Measurements from ENCODE around the gene MSH2.
A peak's percentile ranks its signal among the peaks of the same experiment; 100 is the strongest.
"Not testable (repeated sequence)": the region's sequence is repeated elsewhere in the genome, so short reads cannot be mapped to it uniquely, and the experiment has no call there.

MSH2 gene

DNA sequence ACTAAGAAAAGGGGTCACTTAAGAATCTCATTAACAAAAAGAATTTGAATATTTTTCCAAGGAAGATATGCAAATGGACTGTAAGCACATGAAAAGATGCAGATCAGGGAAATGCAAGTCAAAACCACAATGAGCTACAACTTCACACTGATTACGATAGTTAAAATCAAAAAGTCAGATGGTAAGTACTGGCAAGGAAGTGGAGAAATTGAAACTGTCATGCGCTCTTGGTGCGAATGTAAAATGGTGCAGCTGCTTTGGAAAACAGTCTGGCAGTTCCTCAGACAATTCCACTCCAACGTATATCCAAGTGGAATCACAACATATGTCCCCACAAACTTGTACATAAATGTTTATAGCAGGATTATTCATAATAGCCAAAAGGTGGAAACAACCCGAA lies 81.4 kb downstream of the MSH2 start:
- no peak for DNase-seq (ENCODE audit: low read depth)

DNA sequence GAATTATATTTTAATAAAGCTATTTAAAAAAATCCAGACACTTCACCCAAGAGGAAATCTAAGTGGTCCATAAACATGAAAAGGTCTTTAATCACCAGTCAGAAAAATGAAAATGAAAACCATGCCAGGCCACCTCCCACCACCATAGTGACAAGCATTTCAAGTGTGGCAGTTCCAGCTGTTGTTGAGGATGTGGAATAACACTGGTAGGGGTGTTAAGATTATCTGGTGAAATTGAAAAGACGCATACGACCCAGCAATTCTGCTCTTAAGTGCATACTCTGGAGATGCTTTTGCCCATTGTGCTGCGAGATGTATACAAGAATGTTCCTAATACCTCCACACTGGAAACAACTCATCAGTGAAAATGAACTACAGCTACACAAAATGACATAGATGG lies 82.2 kb downstream of the MSH2 start:
- no peak for DNase-seq (ENCODE audit: low read depth)

DNA sequence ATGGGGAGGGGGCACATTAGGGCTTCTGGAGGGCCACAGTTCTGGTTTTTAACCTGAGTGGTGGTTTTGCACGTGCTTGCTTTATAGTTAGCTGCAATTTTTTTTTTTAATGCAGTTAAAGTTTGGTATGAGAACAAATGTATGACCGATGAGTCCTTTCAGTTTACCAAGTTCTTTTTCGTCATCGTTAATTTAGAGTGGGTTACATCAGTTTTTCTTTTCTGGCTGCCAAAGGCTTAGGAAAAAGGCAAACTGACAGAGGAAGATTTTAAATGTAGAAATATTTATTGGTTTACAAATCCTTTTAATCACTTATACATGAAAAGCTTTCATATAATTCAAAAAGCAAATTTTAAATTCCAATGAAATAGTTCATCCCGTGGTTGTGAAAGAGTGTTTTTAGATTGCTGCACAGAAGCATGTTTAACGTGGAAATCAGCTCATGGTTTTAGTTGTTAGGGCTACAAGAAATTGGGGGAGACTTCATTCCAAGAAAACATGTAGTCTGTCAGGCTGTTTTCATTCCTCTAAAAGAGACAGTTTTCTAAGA lies 82.9 kb downstream of the MSH2 start:
- DNase-seq (ENCODE audit: low read depth): peak; percentile 11

DNA sequence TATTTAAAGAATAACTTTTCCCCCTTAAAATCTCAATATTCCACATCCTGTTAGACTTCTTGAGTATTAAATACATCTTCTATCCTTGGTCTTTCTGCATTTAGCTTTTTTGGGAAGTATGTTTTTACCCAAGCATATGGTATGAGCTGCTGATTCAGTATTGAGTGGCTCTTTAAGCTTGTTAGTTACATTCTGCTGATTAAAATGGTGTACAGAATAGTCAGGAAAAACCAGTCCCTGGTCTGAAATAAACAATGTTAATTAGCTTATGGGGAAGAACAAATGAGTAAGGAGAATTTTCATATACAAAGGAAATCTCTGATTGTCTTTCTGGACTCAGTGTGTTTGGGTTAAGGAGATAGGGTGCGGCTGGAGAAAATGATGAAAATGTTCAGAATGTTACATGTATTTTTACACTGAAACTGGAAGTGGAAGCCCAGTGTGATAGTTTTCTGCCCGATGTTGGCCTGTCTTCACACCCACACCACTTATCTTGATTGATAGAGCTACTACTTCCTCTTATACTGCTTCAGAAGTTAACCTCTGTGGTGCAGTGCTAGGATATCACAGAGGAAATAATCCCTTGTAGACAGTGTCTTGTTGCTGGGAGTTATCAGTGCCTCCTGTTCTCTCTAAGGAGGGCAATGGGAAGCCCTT lies 84.0 kb downstream of the MSH2 start:
- no peak for DNase-seq (ENCODE audit: low read depth)

DNA sequence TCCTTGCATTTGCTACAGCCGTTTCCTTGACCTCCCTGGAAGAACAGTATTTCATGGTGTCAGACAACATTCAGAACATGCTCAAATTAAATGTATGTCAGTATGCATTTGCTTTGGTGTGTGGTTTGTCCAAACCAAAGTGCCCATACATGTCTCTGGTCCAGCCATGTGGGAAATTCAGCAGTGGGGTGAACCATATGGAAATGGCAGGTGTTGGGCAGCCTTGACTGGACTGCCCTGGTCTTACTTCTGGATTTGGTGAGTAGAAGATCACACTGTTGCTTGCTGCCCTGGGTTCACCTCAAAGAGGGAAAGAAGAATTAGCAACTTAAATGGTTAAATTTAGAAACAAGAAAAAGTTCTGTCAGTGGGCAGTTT lies 84.5 kb downstream of the MSH2 start:
- DNase-seq (ENCODE audit: low read depth): no peak

DNA sequence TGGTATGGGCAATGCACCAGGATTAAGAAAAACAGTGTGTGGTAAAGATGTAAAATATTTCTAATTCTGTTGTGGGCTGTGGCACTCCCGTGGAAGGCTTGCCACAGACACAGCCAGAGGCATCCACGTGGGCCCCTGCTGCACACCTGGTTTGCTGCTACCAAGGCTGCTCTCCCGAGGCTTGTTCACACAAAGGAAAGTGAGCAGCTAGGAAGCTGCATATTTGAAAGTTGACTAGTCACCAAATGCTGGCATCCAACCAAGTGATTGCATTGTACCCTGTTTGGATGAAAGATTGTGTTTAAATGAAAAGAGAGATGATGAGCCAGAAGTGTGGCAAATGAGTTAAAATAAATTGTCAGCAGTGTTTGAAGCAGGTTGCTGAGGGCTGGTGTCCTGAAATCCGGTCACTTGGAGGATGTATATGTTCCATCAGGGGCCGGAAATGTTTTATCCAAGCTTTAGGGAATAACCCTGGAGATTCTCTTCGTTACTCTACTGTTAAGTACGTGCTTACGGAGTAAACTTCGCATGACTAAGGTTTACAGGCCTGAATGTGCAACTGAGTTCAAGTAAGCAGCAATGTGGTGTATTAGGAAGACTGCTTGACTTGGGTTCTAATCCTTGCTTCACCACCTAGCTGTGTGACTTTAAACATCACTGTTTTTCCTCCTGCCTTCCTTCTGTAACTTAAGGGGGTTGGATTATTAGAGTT lies 86.1 kb downstream of the MSH2 start:
- DNase-seq (ENCODE audit: low read depth): peak; percentile 60

DNA sequence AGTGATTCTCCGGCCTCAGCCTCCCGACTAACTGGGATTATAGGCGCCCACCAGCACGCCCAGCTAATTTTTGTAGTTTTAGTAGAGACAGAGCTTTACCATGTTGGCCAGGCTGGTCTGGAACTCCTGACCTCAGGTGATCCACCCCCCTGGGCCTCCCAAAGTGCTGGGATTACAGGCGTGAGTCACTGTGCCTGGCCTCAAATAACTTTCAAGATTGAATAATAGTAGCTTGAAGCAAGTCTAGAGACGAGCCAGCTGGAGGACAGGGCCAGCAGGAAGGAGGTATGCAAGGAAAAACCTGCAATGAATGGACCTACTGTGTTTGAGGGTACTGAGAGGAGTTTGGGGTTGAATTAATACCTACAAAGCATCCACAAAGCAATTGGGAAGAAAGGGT lies 87.5 kb downstream of the MSH2 start:
- DNase-seq (ENCODE audit: low read depth): no peak

DNA sequence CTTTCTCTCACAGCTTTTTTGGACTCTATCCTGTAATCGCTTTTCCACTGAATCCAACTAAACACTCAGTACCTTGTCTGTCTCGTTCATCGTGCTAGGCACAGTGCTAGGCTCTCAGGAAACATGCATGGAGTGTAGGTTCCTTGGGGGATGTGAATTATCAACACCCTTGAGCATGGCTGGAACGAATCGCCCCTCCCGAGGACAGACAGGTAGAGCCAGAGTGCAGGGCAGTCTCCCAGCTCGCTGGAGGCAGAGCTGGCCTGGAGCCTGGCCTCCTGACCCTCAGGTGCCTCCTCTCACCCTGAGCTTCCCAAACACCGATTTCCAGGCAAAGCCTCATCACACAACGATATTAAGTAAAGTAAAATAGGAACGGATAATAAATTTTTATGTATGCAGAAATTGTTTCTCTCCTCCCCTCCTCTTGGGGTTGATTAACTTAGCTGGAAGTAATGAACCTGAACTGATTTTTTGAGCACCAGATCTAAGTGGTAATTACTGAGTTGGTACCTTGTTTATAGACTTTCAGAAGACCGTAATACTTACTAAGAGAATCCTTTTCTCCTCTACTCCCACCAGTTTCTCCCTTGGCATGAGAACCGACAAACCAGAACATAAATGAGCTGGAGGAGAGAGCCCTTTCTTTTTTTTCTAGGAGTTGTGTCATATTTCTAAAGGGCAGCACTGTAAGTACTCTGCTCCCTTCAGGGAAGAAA lies 90.5 kb downstream of the MSH2 start:
- DNase-seq (ENCODE audit: low read depth): no peak

DNA sequence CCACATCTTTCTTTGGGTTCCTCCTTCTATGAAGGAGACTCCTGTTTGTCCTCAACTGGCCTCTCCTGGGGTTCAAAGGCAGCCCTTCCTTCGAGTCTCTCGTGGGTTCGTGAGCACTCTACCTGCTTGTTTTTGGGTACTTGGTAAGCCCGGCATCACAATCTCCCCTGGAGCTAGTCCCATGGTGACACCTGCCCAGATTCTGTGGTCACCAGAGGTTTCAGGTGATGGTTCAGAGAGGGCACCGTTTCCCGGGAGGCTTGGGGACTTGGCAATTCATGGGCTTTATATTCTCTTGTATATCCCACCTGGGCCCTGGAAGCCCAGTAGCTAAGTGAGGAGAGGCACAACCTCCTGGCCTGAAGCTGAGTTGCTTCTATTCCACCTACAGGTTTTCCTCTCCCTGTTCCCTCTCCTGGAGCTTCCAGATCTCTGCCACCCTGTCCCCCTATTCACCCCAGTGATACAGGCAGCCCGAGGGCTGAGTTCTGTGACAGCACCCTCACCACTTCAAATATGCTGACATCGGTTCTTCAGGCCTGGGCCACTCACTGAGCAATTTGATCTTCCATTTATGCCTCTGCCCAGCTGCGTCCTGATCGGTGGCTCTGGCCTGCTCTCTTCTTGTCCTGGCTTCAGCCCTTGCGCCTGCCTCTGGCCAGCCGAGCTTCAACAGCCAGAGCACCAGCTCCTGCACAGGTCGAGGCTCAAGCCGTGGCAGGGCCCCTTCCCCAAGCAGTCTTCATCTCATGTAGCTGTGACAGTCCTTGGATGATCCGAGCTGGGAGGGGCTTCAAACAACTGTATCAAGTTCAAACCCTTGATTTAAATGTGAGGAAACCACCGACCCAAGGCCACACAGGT lies 91.5 kb downstream of the MSH2 start:
- DNase-seq (ENCODE audit: low read depth): no peak

DNA sequence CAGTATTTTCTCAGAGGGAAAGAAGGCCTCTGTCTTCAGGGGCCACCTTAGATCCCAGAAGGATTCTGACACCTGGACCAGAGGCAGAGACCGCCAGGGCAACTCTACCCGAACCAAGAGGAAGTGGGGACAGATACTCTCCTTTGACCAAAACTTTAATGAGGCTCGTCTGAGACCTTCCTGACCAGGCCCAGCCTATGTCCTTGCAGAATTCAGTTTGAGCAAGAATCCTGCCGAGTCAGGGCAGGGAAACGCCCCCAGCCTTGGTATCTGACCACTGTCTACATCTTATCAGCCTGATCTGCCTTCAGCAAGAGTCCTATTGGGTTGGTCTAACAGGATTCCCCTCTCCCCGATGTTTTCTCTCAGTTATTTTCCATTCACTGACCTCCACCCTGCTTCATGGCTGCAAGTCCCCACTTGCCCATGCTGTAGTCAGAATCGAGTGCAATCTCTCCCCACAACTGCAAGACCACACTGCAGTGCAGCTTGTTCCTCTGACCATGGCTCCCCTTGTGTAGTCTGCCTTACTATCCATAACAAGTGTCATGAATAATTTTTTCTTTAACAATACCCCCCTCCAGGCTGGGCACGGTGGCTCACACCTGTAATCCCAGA lies 95.0 kb downstream of the MSH2 start:
- DNase-seq (ENCODE audit: low read depth): no peak

DNA sequence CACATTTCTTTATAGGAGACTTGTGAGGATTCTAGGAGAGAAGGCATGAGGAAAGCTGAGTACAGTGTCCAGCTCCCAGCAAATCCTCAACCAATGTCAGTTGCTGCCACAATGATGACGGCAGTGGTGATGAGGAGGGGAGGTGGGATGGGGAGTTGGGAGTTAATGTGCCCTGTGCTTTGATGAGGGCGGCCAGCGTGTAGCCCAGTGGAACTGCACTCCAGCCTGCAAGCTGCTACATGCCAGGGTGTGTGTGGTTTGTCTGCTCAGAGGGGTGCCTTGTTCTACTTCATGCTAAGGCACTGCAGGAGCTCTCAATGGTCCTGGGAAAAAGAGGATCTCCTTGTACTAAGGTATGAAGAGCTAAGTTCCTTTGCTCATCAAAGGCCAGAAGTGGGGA lies 96.1 kb downstream of the MSH2 start:
- DNase-seq (ENCODE audit: low read depth): no peak

DNA sequence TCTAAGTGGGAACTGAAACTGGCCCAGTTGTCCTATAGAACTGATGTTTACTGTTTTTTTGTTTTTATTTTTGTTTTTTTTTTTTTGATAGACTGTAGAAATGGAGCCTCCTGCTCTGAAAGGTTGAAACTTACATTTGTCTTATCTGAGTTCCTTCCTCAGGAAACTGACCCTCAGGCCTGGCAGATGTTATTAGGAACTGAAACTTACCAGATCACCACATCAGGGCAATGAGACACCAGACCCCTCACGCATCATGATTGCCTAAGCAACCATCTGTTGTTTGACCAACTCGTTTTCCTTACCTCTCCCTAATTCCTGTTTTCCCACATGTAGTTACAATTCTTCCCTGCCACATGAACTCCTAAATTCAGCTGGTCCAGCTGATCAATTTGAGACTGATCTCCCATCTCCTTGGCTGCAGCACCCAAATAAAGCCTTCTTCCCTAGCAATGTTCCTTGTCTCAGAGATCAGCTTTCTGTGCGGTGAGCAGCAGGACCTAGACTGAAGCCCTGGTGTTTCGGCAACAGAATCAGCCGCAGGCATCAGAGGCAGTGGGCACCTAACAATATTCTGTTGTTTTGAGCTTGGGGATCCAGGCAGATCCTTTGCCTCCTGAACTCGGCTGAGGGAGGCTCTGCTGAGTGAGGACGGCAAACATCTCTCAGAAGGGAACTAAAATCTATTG lies 96.8 kb downstream of the MSH2 start:
- no peak for DNase-seq (ENCODE audit: low read depth)

DNA sequence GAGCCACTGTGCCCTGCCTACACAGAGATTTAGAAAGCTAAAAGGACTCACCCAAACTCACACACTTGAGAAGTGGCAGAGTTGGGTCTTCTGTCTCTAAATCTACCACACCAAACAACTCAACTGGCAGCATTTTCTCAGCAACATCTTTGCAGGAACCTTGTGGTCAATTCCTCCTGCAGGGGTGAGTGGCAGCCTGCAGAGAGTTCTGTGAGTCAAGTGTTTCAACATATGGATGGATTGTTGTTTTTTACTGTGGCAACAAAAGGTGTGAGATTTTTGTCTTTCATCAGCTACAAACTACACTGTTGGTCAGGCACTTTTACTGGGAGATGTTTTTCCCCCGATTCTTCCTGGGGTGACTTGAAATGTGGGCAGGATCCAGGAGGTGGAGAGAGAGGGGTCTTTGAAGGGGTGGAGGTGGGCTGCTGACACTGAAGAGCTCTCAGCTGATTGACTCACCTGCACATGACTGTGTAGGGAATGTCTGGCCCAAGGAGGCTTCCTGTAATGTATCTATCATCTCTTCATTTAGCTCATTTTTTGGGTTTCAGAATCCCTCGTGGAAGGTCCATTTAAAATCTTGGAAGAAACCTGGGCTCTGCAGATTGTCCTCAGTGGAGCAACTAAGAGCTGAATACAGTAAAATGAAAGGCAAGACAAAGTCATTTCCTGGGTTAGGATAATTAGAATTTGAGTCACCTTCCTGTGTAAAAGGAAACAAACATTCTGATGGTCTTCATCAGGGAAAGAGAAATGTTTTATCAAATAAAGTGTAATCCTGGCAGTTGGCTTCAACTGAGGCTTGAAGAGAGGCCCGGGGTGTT lies 98.6 kb downstream of the MSH2 start:
- DNase-seq (ENCODE audit: low read depth): no peak

DNA sequence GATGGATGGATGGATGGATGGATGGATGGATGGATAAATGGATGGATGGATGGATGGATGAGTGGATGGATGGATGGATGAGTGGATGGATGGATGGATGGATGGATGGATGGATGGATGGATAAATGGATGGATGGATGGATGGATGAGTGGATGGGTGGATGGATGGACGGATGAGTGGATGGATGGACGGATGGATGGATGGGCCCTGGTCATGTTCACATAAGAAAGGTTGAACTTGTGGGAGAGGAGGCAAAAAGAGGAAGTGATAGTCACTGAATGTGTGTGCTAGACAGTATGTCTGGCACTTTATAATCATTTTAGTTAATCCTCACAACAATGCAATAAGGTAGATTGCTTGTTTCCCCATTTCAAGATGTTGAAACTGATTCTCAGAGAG lies 99.5 kb downstream of the MSH2 start:
- DNase-seq (ENCODE audit: low read depth): not testable (repeated sequence)

DNA sequence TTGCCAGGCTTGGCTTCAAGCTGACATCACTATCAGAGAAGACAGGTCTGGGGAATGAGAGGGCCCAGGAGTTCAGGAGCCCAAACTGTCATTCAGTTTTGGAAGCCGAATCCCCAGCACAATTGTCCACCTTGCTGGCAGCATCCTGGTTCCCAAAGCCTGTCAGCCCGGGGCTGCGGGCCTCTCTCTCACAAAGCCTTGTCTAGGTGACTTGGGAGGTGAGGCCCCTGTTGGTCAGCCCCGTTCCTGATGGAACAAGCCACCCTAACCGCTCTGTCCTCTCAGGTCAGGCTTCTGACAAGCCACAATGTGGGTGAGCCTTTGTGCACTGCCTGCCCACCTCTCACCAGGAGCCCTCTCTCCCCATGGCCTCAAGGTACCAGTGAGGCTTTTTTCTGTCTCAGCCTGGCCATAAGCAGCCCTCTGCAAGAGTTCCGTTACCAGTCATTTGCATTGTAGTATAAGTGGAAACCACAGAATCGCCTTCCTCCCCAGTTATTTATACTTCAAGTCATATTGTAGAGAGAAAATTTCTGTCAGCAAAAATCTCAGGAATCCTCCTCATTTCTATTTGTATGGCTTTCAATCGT lies 100.6 kb downstream of the MSH2 start:
- DNase-seq (ENCODE audit: low read depth): no peak

DNA sequence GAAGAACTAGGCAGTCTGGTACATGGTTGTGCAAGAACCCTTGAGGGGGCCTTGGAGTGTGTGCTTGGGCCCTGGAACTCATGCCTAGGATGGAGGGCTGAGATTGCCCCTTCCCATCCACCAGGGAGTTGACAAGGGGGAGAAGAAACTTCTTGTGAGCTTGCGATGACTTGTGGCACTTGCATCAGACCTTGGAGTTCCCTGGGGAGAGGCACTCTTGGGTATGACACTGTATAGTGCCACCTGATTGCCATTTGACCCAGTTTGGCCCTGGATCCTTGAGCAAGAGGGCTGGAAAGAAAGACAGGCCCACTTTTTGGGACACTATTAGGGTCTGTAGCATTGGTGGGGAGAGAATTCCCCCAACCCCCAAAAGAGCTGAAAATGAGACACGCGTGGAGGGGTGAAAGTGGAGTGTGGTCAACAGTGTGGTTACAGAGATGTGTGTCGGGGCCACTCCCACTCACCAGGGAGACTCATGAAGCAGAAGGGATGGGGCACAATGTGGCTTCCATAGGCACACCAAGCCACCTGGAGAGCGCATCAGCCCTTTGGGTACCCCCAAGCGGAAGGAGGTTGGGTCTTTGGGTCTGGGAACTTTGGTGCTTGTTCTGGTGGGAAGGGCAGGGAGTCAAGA lies 101.3 kb downstream of the MSH2 start:
- DNase-seq (ENCODE audit: low read depth): no peak

DNA sequence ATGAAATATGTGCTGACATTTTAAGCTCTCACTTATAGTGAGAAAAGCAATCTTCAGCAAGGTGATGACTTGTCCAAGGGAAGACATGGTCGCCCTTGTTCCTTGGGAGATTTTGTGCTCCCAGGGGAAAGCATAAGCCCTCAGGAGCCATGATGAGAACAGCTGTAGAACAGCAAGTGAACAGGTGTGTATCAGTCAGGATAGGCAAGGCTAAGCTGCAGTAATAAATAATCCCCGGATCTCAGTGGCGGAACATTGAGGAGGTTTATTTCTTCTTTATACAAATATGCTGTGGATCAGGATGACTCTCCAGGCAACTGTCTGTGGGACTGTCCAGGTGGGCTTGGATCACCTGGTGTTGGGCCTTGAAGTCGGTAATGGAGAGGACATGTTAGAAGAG lies 103.1 kb downstream of the MSH2 start:
- no peak for DNase-seq (ENCODE audit: low read depth)

DNA sequence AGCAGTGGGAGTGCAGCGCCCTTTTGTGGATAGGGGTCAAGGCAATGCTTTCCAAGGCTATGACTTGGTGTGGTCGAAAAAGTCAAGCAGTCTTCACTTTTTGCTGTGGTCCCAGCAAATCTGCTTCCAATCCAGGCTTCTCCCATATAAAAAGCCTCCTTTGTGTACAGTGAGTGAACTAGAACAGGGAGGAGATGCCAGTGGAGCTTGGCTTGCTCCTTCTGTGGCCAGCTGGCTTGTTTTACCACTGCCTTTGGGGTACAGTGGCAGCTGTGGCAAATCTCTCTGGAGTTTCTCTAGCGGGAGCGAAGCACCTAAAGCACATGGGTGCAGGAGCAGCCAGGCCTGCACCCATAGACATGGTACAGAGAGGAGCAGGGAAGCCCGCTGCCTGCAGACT lies 103.5 kb downstream of the MSH2 start:
- DNase-seq (ENCODE audit: low read depth): no peak

DNA sequence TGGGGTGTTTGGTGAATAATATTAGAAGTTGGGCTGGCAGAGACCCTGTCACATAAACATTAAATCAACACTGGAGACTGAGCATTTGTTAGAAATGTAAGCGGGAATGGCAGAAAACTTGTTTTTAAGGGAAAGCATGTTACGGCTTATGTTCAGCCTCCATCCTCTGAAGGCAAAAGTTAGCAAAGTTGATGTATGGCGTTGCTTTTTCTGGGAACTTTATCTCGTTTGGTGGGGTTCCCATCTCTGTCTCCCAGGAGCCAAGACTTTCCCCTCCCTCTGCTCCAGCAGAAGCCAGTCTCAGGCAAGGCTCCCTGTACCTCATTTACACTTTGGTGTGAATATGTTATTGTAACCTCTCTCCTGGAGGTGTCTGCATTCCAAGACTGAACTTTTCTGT lies 105.1 kb downstream of the MSH2 start:
- no peak for DNase-seq (ENCODE audit: low read depth)
